ENCODE measurements around the gene CHRM1. TPM values are rescaled to one million over a fixed set of nuclear protein-coding genes. Genes with fewer than 3 reads are reported as not detected.
"Not testable (repeated sequence)": the region's sequence is repeated elsewhere in the genome, so short reads cannot be mapped to it uniquely, and the experiment has no call there.

The CHRM1 gene
- total and polyA plus RNA-seq, 8 donors, result 0.34 to 2.3 (median 0.57) TPM

DNA sequence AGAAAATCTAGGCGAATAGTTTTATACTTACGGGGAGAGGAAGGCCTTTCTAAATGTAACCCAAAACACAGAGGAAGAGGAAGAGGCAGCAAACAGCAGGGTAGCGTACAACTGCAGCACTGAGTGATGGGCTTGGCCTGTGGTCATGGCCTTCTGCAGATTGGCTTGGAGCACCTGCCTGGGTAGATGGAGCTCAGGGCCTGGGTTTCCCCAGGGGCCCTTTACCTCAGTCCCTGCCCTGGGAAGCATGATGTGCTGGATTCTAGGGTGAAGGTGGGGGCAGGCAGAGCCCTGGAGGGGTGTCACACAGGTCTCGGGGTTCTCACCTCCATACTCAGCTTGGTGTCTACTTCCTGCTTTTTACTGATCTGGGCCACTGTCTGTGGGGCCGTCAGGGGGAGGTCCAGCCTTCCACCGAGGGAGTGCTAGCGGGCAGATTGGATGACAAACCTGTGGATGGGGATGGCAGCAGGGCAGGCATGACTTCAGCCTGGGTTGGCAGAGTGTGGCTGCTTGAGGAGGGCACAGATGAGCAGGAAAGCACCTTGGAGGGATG is 27.7 kb upstream of the CHRM1 start:
- DNase-seq (no peak), ATAC-seq (no peak)
- H3K27ac ChIP-seq, result no peak overlapping the region
- no peak overlapping the region for H3K4me3 ChIP-seq
- H3K27me3 ChIP-seq, result no peaks in the 10 kb centered on the region
- TF ChIP-seq, protein P1, sequence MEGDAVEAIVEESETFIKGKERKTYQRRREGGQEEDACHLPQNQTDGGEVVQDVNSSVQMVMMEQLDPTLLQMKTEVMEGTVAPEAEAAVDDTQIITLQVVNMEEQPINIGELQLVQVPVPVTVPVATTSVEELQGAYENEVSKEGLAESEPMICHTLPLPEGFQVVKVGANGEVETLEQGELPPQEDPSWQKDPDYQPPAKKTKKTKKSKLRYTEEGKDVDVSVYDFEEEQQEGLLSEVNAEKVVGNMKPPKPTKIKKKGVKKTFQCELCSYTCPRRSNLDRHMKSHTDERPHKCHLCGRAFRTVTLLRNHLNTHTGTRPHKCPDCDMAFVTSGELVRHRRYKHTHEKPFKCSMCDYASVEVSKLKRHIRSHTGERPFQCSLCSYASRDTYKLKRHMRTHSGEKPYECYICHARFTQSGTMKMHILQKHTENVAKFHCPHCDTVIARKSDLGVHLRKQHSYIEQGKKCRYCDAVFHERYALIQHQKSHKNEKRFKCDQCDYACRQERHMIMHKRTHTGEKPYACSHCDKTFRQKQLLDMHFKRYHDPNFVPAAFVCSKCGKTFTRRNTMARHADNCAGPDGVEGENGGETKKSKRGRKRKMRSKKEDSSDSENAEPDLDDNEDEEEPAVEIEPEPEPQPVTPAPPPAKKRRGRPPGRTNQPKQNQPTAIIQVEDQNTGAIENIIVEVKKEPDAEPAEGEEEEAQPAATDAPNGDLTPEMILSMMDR (IDR thresholded peaks at IDR 0.05), result no peak
- H3K9me3 ChIP-seq, result peaks cover 0 to 3% of the 10 kb centered on the region in 2 donors
- intact Hi-C loops (cut with DNase I), result no loop called here
- H3K4me1 ChIP-seq, result no peaks in the 10 kb centered on the region
- H3K36me3 ChIP-seq, result no peaks in the 10 kb centered on the region

GRCh38 chr11:62945538-62945937 is 24.4 kb upstream of the CHRM1 start:
- H3K27ac ChIP-seq; H3K36me3 ChIP-seq; DNase-seq; H3K27me3 ChIP-seq; H3K4me1 ChIP-seq; intact Hi-C loops (cut with DNase I); H3K4me3 ChIP-seq; H3K9me3 ChIP-seq; ATAC-seq: not testable (repeated sequence)

DNA sequence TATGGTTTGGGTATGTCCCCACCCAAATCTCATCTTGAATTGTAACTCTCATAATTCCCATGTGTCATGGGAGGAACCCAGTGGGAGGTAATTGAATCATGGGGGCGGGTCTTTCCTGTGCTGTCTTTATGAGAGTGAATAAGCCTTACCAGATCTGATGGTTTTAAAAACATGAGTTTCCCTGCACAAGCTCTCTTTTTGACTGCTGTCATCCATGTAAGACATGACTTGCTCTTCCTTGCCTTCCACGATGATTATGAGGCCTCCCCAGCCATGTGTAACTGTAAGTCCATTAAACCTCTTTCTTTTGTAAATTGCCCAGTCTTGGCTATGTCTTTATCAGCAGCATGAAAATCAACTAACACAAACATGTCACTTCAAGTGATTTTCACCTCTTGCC is 16.4 kb upstream of the CHRM1 start:
- H3K36me3 ChIP-seq; H3K9me3 ChIP-seq; H3K27me3 ChIP-seq; H3K4me1 ChIP-seq; ATAC-seq; intact Hi-C loops (cut with DNase I); H3K4me3 ChIP-seq; DNase-seq; H3K27ac ChIP-seq: not testable (repeated sequence)

DNA sequence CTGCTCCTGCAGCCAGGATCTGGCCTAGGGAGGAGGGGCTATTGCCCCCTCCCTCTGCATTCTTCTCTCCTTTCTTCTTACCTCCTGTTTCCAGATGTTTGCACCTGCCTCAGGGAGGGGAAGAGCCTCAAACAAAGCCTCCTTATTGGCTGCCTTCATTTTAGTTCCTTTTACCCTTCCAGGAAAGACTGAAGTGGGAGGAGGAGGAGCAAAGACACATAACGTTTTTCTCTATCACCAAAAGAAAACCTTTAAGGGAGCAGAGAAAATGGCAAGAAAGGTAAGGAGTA is 13.3 kb upstream of the CHRM1 start:
- Histone ChIP-seq H3K36me3 (no peaks in the 10 kb centered on the region), H3K27me3 (peaks cover 0 to 12% of the 10 kb centered on the region in 2 donors), H3K4me3 (no peak overlapping the region), H3K9me3 (peaks cover 0 to 4% of the 10 kb centered on the region in 2 donors), H3K27ac (no peak overlapping the region), H3K4me1 (no peaks in the 10 kb centered on the region)
- ATAC-seq, result no peak
- intact Hi-C loops (cut with DNase I), result no loop called here
- DNase-seq, result no peak
- TF ChIP-seq, protein P1 (IDR thresholded peaks at IDR 0.05), result no peak

GRCh38 chr11:62933750-62934495 is 12.8 kb upstream of the CHRM1 start:
- H3K36me3 ChIP-seq, result no peaks in the 10 kb centered on the region
- TF ChIP-seq, protein P1 (IDR thresholded peaks at IDR 0.05), result no peak
- H3K9me3 ChIP-seq, result peaks cover 0 to 4% of the 10 kb centered on the region in 2 donors
- peaks cover 0 to 17% of the 10 kb centered on the region in 2 donors for H3K27me3 ChIP-seq
- H3K4me1 ChIP-seq, result no peaks in the 10 kb centered on the region
- H3K4me3 ChIP-seq, result no peak overlapping the region
- DNase-seq (no peak), ATAC-seq (no peak)
- no peak overlapping the region for H3K27ac ChIP-seq
- intact Hi-C loops (cut with DNase I), result no loop called here

GRCh38 chr11:62933285-62933684 is 12.1 kb upstream of the CHRM1 start:
- TF ChIP-seq, protein P1 (IDR thresholded peaks at IDR 0.05), result no peak
- peaks cover 0 to 4% of the 10 kb centered on the region in 2 donors for H3K9me3 ChIP-seq
- no peak for DNase-seq
- H3K4me1 ChIP-seq, result no peaks in the 10 kb centered on the region
- ATAC-seq, result no peak
- intact Hi-C loops (cut with DNase I), result no loop called here
- no peak overlapping the region for H3K4me3 ChIP-seq
- no peak overlapping the region for H3K27ac ChIP-seq
- no peaks in the 10 kb centered on the region for H3K36me3 ChIP-seq
- peaks cover 0 to 24% of the 10 kb centered on the region in 2 donors for H3K27me3 ChIP-seq
